Prostate gland (tissue), 2 donors: ENCODE measurements around the gene TRAF3IP1. TPM values are rescaled to one million over a fixed set of nuclear protein-coding genes. Genes with fewer than 3 reads are reported as not detected.

Experiments used
- DNase-seq: peaks from one replicate; pipeline ENCODE4 v3.0.0-alpha.2; 2019; ENCODE audit warnings: low spot score
- H3K27ac ChIP-seq, 2 donors: fragments of 200-600 bp; sonication (generic); 2 replicates each; pipeline ENCODE4 v1.5.1; 2017 to 2019
- H3K27me3 ChIP-seq: fragments of 200-600 bp; sonication (generic); replicated peaks from 2 replicates; pipeline ENCODE4 v1.5.1; 2019; ENCODE audit not compliant: insufficient read depth
- H3K36me3 ChIP-seq, 2 donors: fragments of 200-600 bp; sonication (generic); 1 replicate in 1 of 2; 2 replicates in 1 of 2; pipeline versions ENCODE4 v1.5.1 to v1.8.1; 2017 to 2019
- H3K4me1 ChIP-seq: fragments of 200-600 bp; sonication (generic); replicated peaks from 2 replicates; pipeline ENCODE4 v1.5.1; 2019
- H3K4me3 ChIP-seq, 2 donors: fragments of 200-600 bp; sonication (generic); 2 replicates each; pipeline ENCODE4 v1.5.1; 2017 to 2019
- H3K9me3 ChIP-seq: fragments of 200-600 bp; sonication (generic); 2 replicates; pipeline ENCODE4 v1.5.1; 2017
- POLR2A ChIP-seq: fragments of 450-650 bp; IDR thresholded peaks from one replicate; pipeline ENCODE4 v1.6.1; 2016; ENCODE audit warnings: antibody characterized with exemption, mild to moderate bottlenecking
- POLR2AphosphoS5 ChIP-seq: sonication (generic); formaldehyde crosslinking; IDR thresholded peaks from one replicate; pipeline ENCODE4 v1.6.1; 2017; ENCODE audit warnings: antibody characterized with exemption
- WGBS: methylation state at CpG from one replicate; pipeline ENCODE4 v1.1.5; 2018; 5-methylcytosine and 5-hydroxymethylcytosine counted together
- intact Hi-C: fragments of 100-400 bp; cut with DNase I; formaldehyde crosslinking; loops from one replicate; pipeline ENCODE4 v1.14.2; 2022
- total RNA-seq, 2 donors: library from RNA; depleted of rRNA; stranded (reverse); fragments of >200 nt; gene quantifications; one replicate each; pipeline ENCODE4 v1.1.0, GENCODE V29; 2016
- TF ChIP-seq, protein P1 (sequence below), 4 experiments: fragments of 200-600 bp in 2 of 4; fragments of 450-650 bp in 2 of 4; sonication (generic) in 2 of 4; IDR thresholded peaks; 1 replicate in 3 of 4; 2 replicates in 1 of 4; pipeline ENCODE4 v1.5.1; 2016 to 2019; ENCODE audit warnings: antibody characterized with exemption in 4 of 4, mild to moderate bottlenecking in 2 of 4, moderate library complexity in 2 of 4

TRAF3IP1 gene
- total RNA-seq, 2 donors from 2014 or later, result 14.4 to 18.5 TPM

DNA sequence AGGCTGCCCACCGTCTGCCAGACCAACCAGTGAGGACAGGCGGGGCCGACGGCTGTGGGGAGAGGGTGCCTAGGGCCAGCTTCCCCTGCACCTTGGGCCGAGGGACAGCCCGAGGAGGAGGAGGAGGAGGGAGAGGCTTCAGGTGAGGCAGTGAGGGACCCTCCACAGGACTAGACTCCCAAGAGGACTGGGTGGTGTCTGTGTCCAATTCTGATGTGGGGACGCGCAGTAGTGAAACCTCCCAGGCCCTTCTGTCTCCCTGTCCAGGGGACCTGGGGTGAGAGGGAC lies 86.6 kb downstream of the TRAF3IP1 start:
- no peak for DNase-seq
- TF ChIP-seq POLR2A (no peak), POLR2AphosphoS5 (no peak)
- TF ChIP-seq, protein P1, sequence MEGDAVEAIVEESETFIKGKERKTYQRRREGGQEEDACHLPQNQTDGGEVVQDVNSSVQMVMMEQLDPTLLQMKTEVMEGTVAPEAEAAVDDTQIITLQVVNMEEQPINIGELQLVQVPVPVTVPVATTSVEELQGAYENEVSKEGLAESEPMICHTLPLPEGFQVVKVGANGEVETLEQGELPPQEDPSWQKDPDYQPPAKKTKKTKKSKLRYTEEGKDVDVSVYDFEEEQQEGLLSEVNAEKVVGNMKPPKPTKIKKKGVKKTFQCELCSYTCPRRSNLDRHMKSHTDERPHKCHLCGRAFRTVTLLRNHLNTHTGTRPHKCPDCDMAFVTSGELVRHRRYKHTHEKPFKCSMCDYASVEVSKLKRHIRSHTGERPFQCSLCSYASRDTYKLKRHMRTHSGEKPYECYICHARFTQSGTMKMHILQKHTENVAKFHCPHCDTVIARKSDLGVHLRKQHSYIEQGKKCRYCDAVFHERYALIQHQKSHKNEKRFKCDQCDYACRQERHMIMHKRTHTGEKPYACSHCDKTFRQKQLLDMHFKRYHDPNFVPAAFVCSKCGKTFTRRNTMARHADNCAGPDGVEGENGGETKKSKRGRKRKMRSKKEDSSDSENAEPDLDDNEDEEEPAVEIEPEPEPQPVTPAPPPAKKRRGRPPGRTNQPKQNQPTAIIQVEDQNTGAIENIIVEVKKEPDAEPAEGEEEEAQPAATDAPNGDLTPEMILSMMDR (IDR thresholded peaks at IDR 0.05), result no peak
- intact Hi-C loops, result no loop called here
- no peaks in the 10 kb centered on the region for H3K27me3 ChIP-seq
- WGBS, result 85% methylated on average over 8 of the region's 8 CpGs
- no peaks in the 10 kb centered on the region for H3K4me1 ChIP-seq
- H3K4me3 ChIP-seq, result no peak overlapping the region
- no peaks in the 10 kb centered on the region for H3K9me3 ChIP-seq
- no peak overlapping the region for H3K27ac ChIP-seq
- no peaks in the 10 kb centered on the region for H3K36me3 ChIP-seq

DNA sequence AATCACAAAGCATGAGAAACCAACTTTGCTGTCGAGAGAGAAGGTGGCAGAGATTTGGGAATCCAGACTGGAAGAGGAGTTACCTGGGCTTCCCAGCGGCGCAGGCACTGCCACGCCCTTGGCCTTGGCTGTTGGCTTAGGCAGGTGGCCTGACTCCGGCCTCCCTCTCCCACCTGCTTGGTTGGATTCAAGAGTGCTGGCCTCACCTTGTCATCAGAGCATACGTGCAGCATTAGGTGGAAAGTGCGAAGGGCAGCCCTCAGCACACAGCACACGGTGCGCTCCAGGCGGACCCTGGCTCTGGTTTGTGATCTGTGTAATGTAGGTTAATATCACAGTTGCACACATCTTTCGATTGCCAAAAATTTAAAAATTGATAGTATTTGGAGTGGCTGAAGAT lies 87.2 kb downstream of the TRAF3IP1 start:
- no peaks in the 10 kb centered on the region for H3K9me3 ChIP-seq
- TF ChIP-seq POLR2AphosphoS5 (no peak), POLR2A (no peak)
- TF ChIP-seq, protein P1 (IDR thresholded peaks at IDR 0.05), result no peak
- H3K4me3 ChIP-seq, result no peak overlapping the region
- H3K36me3 ChIP-seq, result no peaks in the 10 kb centered on the region
- no peaks in the 10 kb centered on the region for H3K27me3 ChIP-seq
- DNase-seq, result no peak
- intact Hi-C loops, result no loop called here
- H3K4me1 ChIP-seq, result no peaks in the 10 kb centered on the region
- WGBS, result 91% methylated on average over 11 of the region's 11 CpGs
- no peak overlapping the region for H3K27ac ChIP-seq

DNA sequence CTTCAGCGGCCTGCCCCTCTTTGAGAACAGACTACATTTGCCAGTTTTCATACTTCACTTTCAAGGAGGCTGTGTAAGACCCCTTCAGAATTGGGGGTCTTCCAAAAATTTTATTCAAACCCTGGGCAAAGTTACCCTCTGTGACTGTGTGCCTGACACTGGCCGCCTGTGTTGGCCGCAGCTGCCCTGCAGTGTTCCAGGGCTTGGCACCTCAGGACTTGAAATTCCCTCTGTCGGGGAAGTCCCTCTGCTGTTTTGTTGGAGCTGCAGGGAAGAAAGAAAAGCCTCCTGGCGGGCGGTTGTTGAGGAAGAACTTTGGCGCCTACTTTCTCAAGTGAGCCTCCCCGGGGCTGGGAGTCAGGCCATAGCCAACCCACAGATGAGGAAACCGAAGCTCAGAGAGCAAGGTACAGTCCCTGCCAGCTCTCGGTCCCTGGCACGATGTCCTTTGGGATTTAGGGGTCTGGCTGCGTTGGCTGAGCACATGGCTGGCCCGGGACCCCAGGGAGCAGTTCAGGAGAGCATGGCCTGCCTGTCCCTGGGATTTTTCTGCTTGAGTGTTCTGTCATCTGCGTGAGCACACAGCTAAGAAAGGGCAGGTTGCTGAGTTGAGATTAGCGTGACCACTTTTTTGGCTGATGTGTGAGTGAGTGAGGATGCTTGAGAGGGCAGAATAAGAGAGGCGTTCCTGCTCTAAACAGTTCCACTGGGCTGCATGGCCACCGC lies 88.5 kb downstream of the TRAF3IP1 start:
- Histone ChIP-seq H3K4me1 (no peaks in the 10 kb centered on the region), H3K27me3 (no peaks in the 10 kb centered on the region), H3K27ac (no peak overlapping the region), H3K4me3 (no peak overlapping the region), H3K9me3 (no peaks in the 10 kb centered on the region), H3K36me3 (no peaks in the 10 kb centered on the region)
- DNase-seq, result no peak
- no peak for TF ChIP-seq POLR2A
- TF ChIP-seq, protein P1 (IDR thresholded peaks at IDR 0.05), result no peak
- TF ChIP-seq POLR2AphosphoS5, result no peak
- intact Hi-C loops, result no loop called here
- WGBS, result 93% methylated on average over 16 of the region's 17 CpGs

DNA sequence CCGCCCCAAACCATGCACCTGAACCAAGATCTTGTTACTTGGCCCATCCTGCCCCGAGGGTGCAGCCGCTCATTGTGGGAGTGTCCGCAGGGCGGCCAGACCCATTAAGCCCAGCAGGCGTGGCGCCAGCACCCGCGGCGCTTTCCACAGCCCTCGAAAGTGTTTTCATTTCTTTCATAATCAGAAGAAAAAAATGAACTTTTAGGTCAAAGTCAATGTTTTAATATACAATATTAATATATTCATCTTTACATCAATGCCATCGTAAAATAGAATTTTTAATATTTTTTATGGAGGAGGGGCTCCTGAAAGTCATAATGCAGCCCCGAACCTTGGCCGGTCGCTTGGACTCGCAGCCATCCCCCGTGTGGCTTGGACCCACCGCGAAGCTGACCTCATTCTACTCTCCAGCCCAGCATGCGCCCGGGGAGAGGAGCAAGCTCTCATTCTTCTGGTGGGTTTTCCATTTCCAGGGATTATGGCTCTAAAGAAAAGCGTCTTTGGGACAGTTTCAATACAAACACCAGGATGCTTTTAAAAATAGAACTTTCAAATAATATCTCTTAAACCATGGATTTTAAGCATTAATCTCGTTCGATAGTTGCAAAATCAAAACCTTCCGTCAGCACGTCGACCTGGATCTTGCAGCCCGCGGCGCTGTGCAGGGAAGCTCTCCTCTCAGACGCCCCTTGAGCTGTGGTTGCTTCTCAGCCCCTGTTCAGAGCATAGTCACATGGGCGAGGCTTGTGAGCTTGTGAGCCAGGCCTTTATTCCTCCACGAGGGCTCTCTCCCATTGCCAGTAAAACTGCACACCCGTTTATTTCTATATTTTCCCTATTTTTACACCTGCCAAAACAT lies 89.3 kb downstream of the TRAF3IP1 start:
- Histone ChIP-seq H3K27me3 (no peaks in the 10 kb centered on the region), H3K4me3 (no peak overlapping the region), H3K27ac (no peak overlapping the region), H3K4me1 (no peaks in the 10 kb centered on the region), H3K9me3 (no peaks in the 10 kb centered on the region), H3K36me3 (no peaks in the 10 kb centered on the region)
- DNase-seq, result no peak
- TF ChIP-seq, protein P1 (IDR thresholded peaks at IDR 0.05), result no peak
- TF ChIP-seq POLR2AphosphoS5, result no peak
- no peak for TF ChIP-seq POLR2A
- WGBS, result 89% methylated on average over 34 of the region's 34 CpGs
- intact Hi-C loops, result no loop called here
